Neural cell (in vitro differentiated cells): Measurements from ENCODE around the gene FREY1. TPM values are rescaled to one million over a fixed set of nuclear protein-coding genes. Genes with fewer than 3 reads are reported as not detected.
A peak's percentile ranks its signal among the peaks of the same experiment; 100 is the strongest.

ENCODE experiments used
- H2AFZ ChIP-seq: fragments of 200-600, 300-800 bp; sonication (generic), shearing (Covaris generic); 2 replicates; pipeline ENCODE4 v1.6.0; 2014; ENCODE audit warnings: low read depth, mild to moderate bottlenecking, antibody characterized with exemption, low read length, moderate library complexity
- H3F3A ChIP-seq: fragments of 200-600 bp; shearing (Covaris generic); 2 replicates; pipeline ENCODE4 v1.6.1; 2016; ENCODE audit warnings: mild to moderate bottlenecking, moderate library complexity, mixed read lengths, antibody characterized with exemption, low read length; ENCODE audit not compliant: insufficient read depth, poor library complexity, severe bottlenecking
- H3K27ac ChIP-seq: fragments of 200-600, 300-800 bp; sonication (generic), shearing (Covaris generic); 2 replicates; pipeline ENCODE4 v1.5.1; 2014; ENCODE audit warnings: mild to moderate bottlenecking, low read length, moderate library complexity
- H3K27me3 ChIP-seq: fragments of 300-800, 200-600 bp; sonication (generic), shearing (Covaris generic); 2 replicates; pipeline ENCODE4 v1.6.0; 2014; ENCODE audit warnings: mild to moderate bottlenecking, low read depth, low read length, moderate library complexity; ENCODE audit not compliant: insufficient read depth
- H3K36me3 ChIP-seq: fragments of 300-800, 200-600 bp; sonication (generic), shearing (Covaris generic); 2 replicates; pipeline ENCODE4 v1.5.1; 2014; ENCODE audit warnings: mild to moderate bottlenecking, antibody characterized with exemption, low read length, moderate library complexity; ENCODE audit not compliant: insufficient read depth
- H3K4me2 ChIP-seq: fragments of 300-800, 200-600 bp; sonication (generic), shearing (Covaris generic); 2 replicates; pipeline ENCODE4 v1.6.0; 2014; ENCODE audit warnings: mild to moderate bottlenecking, low read length
- H3K4me3 ChIP-seq: fragments of 300-800, 200-600 bp; sonication (generic), shearing (Covaris generic); 2 replicates; pipeline ENCODE4 v1.5.1; 2014; ENCODE audit warnings: mild to moderate bottlenecking, low read length, moderate library complexity
- H3K79me2 ChIP-seq: fragments of 200-600 bp; shearing (Covaris generic); replicated peaks from 2 replicates; pipeline ENCODE4 v1.6.0; 2014; ENCODE audit warnings: mild to moderate bottlenecking, low read length, moderate library complexity; ENCODE audit not compliant: insufficient read depth
- H3K9ac ChIP-seq: fragments of 300-800, 200-600 bp; sonication (generic), shearing (Covaris generic); 2 replicates; pipeline ENCODE4 v1.6.1; 2016; ENCODE audit warnings: mild to moderate bottlenecking, low read length, mixed read lengths
- H3K9me2 ChIP-seq: fragments of 200-600 bp; shearing (Covaris generic); 2 replicates; pipeline ENCODE4 v1.6.1; 2016; ENCODE audit warnings: mild to moderate bottlenecking, low read length, mixed read lengths; ENCODE audit not compliant: insufficient read depth
- H3K9me3 ChIP-seq: fragments of 200-600, 300-800 bp; sonication (generic), shearing (Covaris generic); 2 replicates; pipeline ENCODE4 v1.6.1; 2016; ENCODE audit warnings: mild to moderate bottlenecking, mixed run types, low read length, moderate library complexity, mixed read lengths
- H4K20me1 ChIP-seq: fragments of 200-600 bp; shearing (Covaris generic); 2 replicates; pipeline ENCODE4 v1.6.1; 2016; ENCODE audit warnings: mild to moderate bottlenecking, mixed run types; ENCODE audit not compliant: insufficient read depth
- CTCF ChIP-seq: fragments of 450-650 bp; IDR thresholded peaks from 2 replicates; pipeline ENCODE4 v1.5.1; 2014; ENCODE audit warnings: antibody characterized with exemption, mild to moderate bottlenecking, moderate library complexity; ENCODE audit not compliant: poor library complexity, severe bottlenecking
- EP300 ChIP-seq: fragments of 450-650 bp; conservative IDR thresholded peaks from 2 replicates; pipeline ENCODE4 v1.6.1; 2014; ENCODE audit warnings: antibody characterized with exemption, mild to moderate bottlenecking, moderate library complexity; ENCODE audit not compliant: poor library complexity, severe bottlenecking
- EZH2 ChIP-seq: fragments of 200-600, 300-800 bp; shearing (Covaris generic), sonication (generic); IDR thresholded peaks from 2 replicates; pipeline ENCODE4 v1.6.1; 2014; ENCODE audit warnings: antibody characterized with exemption, low read length, borderline replicate concordance, mild to moderate bottlenecking; ENCODE audit not compliant: insufficient read depth, poor library complexity, severe bottlenecking
- MXI1 ChIP-seq: fragments of 450-650 bp; conservative IDR thresholded peaks from 2 replicates; pipeline ENCODE4 v1.6.1; 2014; ENCODE audit warnings: antibody characterized with exemption, mild to moderate bottlenecking; ENCODE audit not compliant: poor library complexity, severe bottlenecking
- POLR2AphosphoS5 ChIP-seq: IDR thresholded peaks from 2 replicates; pipeline ENCODE4 v1.6.1; 2012
- RAD21 ChIP-seq: fragments of 450-650 bp; conservative IDR thresholded peaks from 2 replicates; pipeline ENCODE4 v1.6.1; 2014; ENCODE audit warnings: antibody characterized with exemption, mild to moderate bottlenecking, moderate library complexity
- REST ChIP-seq: IDR thresholded peaks from 2 replicates; pipeline ENCODE4 v1.6.1; 2012; ENCODE audit warnings: borderline replicate concordance
- SMC3 ChIP-seq: fragments of 450-650 bp; conservative IDR thresholded peaks from 2 replicates; pipeline ENCODE4 v1.6.1; 2014; ENCODE audit warnings: antibody characterized with exemption, mild to moderate bottlenecking, moderate library complexity; ENCODE audit not compliant: poor library complexity
- TAF1 ChIP-seq: IDR thresholded peaks from 2 replicates; pipeline ENCODE4 v1.6.1; 2012; ENCODE audit warnings: low read depth
- polyA plus RNA-seq: library from polyadenylated mRNA; depleted of rRNA; stranded (reverse); fragments of >200 nt; gene quantifications from 2 replicates; pipeline ENCODE4 v1.2.3, GENCODE V29; 2014

The FREY1 gene
- polyA plus RNA-seq, 1 donor from 2014 or later: not detected

- no peak overlapping the region for H2AFZ ChIP-seq
- peaks cover 6% of the 10 kb centered on the region for H3K79me2 ChIP-seq
- peak overlapping the region; percentile 98 for H3K4me3 ChIP-seq
- TF ChIP-seq CTCF (no peak), REST (no peak), MXI1 (no peak), RAD21 (no peak), EP300 (no peak), SMC3 (no peak), EZH2 (no peak), TAF1 (no peak)
- no peaks in the 10 kb centered on the region for H3K36me3 ChIP-seq
- H3K27ac ChIP-seq: no peak overlapping the region
- H3K9ac ChIP-seq: no peak overlapping the region
- no peaks in the 10 kb centered on the region for H4K20me1 ChIP-seq
- no peaks in the 10 kb centered on the region for H3K9me3 ChIP-seq
- H3K9me2 ChIP-seq: no peaks in the 10 kb centered on the region
- peaks cover 31% of the 10 kb centered on the region for H3K27me3 ChIP-seq
- no peak overlapping the region for H3K4me2 ChIP-seq
- peaks cover 8% of the 10 kb centered on the region for H3F3A ChIP-seq
These were observed 12.0 kb upstream of the FREY1 start for GRCh38 chr11:45918962-45919675.

- Histone ChIP-seq H3K27me3 (peaks cover 27% of the 10 kb centered on the region), H3F3A (peaks cover 8% of the 10 kb centered on the region), H3K36me3 (no peaks in the 10 kb centered on the region), H3K4me2 (peak overlapping the region; percentile 23), H3K9ac (peak overlapping the region; percentile 90), H3K9me3 (no peaks in the 10 kb centered on the region), H3K9me2 (no peaks in the 10 kb centered on the region), H3K79me2 (peaks cover 6% of the 10 kb centered on the region), H4K20me1 (no peaks in the 10 kb centered on the region), H2AFZ (peak overlapping the region; percentile 94), H3K27ac (peak overlapping the region; percentile 90), H3K4me3 (peak overlapping the region; percentile 98)
- TF ChIP-seq REST (no peak), POLR2AphosphoS5 (peak; percentile 38)
These were observed 11.4 kb upstream of the FREY1 start for GRCh38 chr11:45918331-45918941.
